ENCODE measurements around the gene ZMYND8. TPM values are rescaled to one million over a fixed set of nuclear protein-coding genes. Genes with fewer than 3 reads are reported as not detected.

Gene ZMYND8
- total RNA-seq, 1 donor from 2014 or later, result 31.9 TPM

- Mint-ChIP-seq H3K4me1 (ENCODE audit: low read depth) (peaks cover 92% of the 10 kb centered on the region), H3K27me3 (ENCODE audit: low read depth) (no peaks in the 10 kb centered on the region), H3K9me3 (ENCODE audit: low read depth) (peaks cover 7% of the 10 kb centered on the region), H3K27ac (ENCODE audit: unreplicated experiment) (peak overlapping the region; percentile 95), H3K4me3 (ENCODE audit: unreplicated experiment) (no peak overlapping the region), H3K36me3 (ENCODE audit: low read depth) (peaks cover 13% of the 10 kb centered on the region)
- DNase-seq (ENCODE audit: low spot score), result no peak
- TF ChIP-seq CTCF (IDR thresholded peaks at IDR 0.05), result no peak
These were observed 23.9 kb downstream of the ZMYND8 start for GRCh38 chr20:47332381-47333206.

GRCh38 chr20:47330933-47331708 is 25.4 kb downstream of the ZMYND8 start:
- H3K4me1 Mint-ChIP-seq (ENCODE audit: low read depth), result peaks cover 93% of the 10 kb centered on the region
- no peak for DNase-seq (ENCODE audit: low spot score)
- H3K27me3 Mint-ChIP-seq (ENCODE audit: low read depth), result no peaks in the 10 kb centered on the region
- H3K27ac Mint-ChIP-seq (ENCODE audit: unreplicated experiment), result peak overlapping the region; percentile 95
- TF ChIP-seq CTCF (IDR thresholded peaks at IDR 0.05), result no peak
- H3K9me3 Mint-ChIP-seq (ENCODE audit: low read depth), result peaks cover 7% of the 10 kb centered on the region
- H3K4me3 Mint-ChIP-seq (ENCODE audit: unreplicated experiment), result no peak overlapping the region
- H3K36me3 Mint-ChIP-seq (ENCODE audit: low read depth), result peaks cover 15% of the 10 kb centered on the region

GRCh38 chr20:47330071-47330470 is 26.4 kb downstream of the ZMYND8 start:
- no peak for TF ChIP-seq CTCF (IDR thresholded peaks at IDR 0.05)
- Mint-ChIP-seq H3K4me1 (ENCODE audit: low read depth) (peaks cover 91% of the 10 kb centered on the region), H3K27ac (ENCODE audit: unreplicated experiment) (peak overlapping the region; percentile 19), H3K36me3 (ENCODE audit: low read depth) (peaks cover 17% of the 10 kb centered on the region), H3K27me3 (ENCODE audit: low read depth) (no peaks in the 10 kb centered on the region), H3K4me3 (ENCODE audit: unreplicated experiment) (no peak overlapping the region), H3K9me3 (ENCODE audit: low read depth) (peaks cover 7% of the 10 kb centered on the region)
- DNase-seq (ENCODE audit: low spot score), result no peak

- TF ChIP-seq CTCF (IDR thresholded peaks at IDR 0.05), result no peak
- no peaks in the 10 kb centered on the region for H3K27me3 Mint-ChIP-seq (ENCODE audit: low read depth)
- no peak for DNase-seq (ENCODE audit: low spot score)
- peaks cover 17% of the 10 kb centered on the region for H3K36me3 Mint-ChIP-seq (ENCODE audit: low read depth)
- no peak overlapping the region for H3K27ac Mint-ChIP-seq (ENCODE audit: unreplicated experiment)
- H3K4me1 Mint-ChIP-seq (ENCODE audit: low read depth), result peaks cover 84% of the 10 kb centered on the region
- H3K4me3 Mint-ChIP-seq (ENCODE audit: unreplicated experiment), result no peak overlapping the region
- H3K9me3 Mint-ChIP-seq (ENCODE audit: low read depth), result peaks cover 7% of the 10 kb centered on the region
These were observed 28.4 kb downstream of the ZMYND8 start for GRCh38 chr20:47328129-47328528.

- Mint-ChIP-seq H3K4me1 (ENCODE audit: low read depth) (peaks cover 80% of the 10 kb centered on the region), H3K4me3 (ENCODE audit: unreplicated experiment) (no peak overlapping the region), H3K36me3 (ENCODE audit: low read depth) (peaks cover 14% of the 10 kb centered on the region), H3K27ac (ENCODE audit: unreplicated experiment) (no peak overlapping the region), H3K9me3 (ENCODE audit: low read depth) (peaks cover 7% of the 10 kb centered on the region), H3K27me3 (ENCODE audit: low read depth) (no peaks in the 10 kb centered on the region)
- TF ChIP-seq CTCF (IDR thresholded peaks at IDR 0.05), result no peak
- DNase-seq (ENCODE audit: low spot score), result no peak
These were observed 28.8 kb downstream of the ZMYND8 start for GRCh38 chr20:47327711-47328110.
